Measurements from ENCODE around the gene LCLAT1.

The LCLAT1 gene

GRCh38 chr2:30424231-30424630, 22.8 kb upstream of the LCLAT1 start:
- DNase-seq: no peak

DNA sequence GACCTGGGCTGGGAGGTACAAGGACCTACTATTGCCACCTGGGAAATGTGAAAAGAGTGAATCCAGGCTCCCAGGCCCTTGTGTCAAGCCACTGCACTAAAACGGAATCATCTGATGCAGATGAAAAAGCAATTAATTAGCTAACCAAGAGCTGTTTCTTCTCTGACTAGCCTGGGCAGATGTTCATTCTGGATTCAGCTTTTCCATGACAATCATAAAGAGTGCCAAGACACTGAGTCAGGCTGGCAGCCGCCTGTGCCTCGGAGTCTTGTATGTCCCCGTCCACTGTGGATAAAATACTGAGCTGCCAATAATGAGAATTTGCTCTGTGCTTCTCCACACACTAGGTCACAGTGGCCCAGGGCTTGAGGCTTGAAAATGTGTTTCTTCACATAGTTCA, 21.7 kb upstream of the LCLAT1 start:
- no peak for DNase-seq

DNA sequence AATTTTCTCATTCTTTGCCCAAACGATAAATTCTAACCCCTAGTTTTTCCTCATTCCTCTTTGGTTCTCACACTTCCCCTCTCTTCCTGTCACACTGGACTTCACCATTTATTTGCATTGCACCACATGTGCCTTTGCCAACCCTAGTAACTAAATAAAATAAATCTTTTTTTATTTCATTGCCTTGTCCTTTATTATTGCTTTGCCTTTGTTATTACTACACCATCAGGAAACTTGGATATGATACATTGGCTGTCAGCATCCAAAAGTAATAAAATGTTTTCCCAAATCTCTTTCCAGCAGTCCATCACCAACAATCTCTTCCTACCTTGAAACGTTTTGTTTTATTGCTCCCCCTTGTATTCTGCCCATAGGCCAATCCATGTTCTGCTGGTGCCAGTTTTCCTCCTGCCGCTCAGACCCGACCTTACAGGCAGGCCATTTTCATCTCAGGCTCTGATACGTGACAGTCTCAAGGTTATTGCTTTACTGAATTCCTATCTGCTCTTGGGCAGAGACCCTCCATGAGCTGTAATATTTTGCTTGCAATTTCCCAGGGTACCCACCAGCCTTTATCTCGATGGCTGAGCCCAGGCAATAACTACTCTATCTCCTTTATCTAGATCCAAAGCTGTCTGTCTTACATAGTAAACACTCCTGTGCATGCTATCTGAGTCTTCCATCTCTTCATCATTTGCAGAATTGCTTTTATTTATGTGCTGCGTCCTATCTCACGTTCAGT, 19.3 kb upstream of the LCLAT1 start:
- no peak for DNase-seq

- DNase-seq: no peak
Observed at GRCh38 chr2:30428348-30428662, 18.7 kb upstream of the LCLAT1 start.

DNA sequence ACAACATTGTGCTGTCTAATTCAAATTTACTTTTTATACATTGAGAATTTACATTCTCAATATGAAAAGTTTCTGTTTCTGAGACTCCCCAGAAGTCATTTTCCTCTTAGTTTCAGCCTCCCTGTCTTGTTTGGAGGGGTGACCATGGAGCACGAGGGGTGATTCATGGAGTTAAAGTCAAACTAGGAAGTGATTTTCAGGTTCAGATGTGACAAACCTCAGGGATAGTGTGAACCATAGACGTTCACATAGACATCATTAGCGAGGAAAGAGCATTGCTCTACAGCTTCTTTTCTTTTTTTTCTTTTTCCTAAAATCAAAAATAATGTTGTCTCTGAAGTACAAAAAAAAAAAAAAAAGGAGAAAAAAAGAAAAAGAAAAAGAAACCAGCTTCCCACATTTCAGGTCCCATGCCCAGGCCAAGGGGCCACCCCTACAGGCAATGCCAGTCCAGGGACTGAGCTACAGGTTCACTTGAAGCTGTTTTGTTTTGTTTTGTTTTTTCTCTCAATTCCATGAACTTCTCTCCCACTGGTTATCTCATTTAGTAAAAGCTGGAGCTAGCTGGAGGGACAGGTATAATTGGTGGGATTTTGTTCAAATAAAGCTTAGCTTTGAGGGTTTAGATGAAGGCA, 18.1 kb upstream of the LCLAT1 start:
- DNase-seq: no peak

DNA sequence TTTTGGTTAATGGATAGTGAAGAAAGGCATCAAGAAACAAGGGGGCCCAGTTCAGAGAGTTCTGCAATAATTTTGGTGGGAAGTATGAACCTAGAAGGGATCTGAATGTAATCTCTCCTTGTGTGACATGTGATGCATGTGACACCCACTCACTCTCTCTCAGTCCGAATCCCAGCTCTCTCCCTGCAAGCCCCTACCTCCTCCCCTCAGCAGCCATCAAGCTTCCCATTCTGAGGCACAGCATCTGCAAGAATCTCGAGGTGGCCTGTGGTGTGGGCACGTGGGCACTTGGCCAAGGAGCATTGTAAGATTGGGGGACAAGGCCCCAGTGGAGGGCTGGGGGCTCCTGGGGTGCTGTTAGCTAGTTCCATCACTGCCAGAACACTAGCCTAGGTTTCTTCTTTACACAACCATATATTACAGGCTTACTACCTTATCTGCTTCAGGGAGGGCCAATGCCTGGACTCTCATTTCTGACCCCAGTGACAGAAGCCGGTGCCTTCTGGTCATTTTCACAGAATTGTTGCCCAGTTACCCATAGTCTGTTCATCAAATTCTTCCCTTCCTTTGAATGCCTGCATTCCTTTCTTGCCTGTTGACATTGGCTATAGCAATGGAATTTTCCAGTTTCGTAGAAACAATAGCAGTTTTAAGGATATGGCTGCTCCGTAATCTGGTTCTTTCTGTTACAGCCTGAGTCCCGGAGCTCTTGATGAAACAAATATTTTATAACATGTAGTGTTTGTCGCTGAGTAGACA, 13.3 kb upstream of the LCLAT1 start:
- DNase-seq: no peak

DNA sequence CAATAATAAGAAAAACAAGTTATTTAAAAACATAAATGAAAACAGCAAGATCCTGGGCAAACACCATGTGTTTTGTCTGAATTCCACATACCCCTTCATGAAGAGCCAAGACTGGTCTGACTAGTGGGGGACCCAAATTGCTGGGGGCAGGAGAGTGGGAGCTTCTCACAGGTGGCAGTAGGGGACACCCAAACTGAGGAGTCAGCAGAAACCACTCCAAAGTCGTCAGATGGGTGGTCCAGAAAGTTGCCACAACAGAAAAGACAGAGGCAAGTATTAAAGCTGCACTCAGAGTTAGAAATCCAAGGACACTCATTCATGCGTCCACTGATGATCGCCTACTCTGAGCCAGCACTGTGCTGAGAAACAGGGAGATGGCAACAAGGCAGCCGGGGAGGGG, 12.3 kb upstream of the LCLAT1 start:
- DNase-seq: no peak

GRCh38 chr2:30436859-30437435, 10.1 kb upstream of the LCLAT1 start:
- no peak for DNase-seq

DNA sequence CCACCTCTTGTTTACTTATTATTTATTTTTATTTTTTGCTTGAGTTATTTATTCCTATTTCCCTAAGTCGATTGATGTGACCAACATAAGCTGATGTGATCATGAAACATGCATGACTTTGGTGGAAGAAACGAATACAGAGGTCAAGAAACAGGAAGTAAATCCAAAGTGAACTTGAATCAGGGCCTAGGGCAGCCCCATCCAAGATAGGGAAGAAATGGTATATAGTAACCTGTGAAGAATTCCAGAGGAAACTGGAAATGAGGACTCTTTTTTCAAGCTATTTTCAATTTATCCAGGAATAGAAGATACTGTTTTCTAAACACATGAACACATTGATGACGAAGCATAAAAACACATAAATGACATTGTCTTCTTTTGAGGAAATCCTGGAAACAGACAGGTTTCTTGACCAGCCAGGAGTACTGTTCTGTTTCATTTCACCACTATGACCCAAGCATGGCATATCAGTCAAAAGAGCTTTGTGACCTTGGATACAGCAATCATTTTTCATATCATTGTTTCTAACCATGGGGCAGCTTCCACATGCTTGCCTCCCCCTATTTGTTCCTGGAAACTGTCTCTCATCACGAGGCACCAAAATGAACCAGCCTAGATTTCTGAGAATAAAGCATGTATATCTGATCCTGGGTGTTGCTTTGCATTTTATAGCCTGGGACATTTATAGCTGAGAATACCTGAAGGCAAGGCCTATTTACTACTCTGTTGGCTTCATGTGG, 9.1 kb upstream of the LCLAT1 start:
- no peak for DNase-seq

DNA sequence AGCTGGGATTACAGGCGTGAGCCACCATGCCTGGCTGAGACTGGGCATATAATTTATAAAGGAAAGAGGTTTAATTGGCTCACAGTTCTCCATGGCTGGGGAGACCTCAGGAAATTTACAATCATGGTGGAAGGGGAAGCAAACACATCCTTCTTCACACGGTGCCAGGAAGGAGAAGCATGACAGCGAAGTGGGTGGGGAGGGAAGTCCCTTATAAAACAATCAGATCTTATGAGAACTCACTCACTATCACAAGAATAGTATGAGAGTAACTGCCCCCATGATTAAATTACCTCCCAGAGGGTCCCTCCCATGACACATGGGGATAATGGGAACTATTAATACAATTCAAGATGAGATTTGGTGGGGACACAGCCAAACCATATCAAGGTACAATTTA, 7.8 kb upstream of the LCLAT1 start:
- no peak for DNase-seq

DNA sequence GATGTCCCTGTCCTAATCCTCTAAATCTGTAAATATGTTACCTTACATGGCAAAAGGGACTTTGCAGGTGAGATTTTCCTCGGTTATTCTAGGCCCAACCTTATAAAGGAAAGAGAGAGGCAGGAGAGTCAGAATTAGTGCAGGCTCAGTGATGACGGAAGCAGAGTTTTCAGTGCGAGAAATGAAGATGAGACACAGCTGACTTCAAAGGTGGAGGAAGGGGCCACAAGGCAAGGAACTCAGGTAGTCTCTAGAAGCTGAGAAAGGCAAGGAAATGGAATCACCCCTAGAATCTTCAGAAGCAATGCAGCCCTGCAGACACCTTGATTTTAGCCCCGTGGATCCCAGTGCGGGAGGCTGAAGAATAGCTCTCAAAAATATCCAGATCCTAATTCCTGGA, 7.2 kb upstream of the LCLAT1 start:
- DNase-seq: no peak

- DNase-seq: no peak
Observed at GRCh38 chr2:30441023-30441422, 6.0 kb upstream of the LCLAT1 start.

DNA sequence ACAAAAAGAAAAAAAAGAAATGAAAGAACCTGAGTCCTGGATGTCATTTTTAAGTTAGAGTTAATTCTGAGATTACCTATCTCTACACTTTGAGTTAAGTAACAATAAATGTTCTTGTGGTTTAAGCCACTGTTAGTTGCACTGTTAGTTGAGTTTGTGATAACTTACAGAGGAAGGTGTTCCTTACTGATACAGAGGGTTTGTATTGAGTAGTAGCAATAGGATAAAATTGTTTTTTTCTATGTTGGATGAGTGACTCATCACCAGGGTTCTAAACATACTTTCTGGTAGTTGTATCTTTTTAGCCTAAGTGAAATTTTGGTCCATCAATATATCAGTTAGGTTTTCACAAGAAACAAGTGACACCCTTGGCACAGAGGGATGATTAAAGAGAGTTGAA, 4.0 kb upstream of the LCLAT1 start:
- DNase-seq: no peak

DNA sequence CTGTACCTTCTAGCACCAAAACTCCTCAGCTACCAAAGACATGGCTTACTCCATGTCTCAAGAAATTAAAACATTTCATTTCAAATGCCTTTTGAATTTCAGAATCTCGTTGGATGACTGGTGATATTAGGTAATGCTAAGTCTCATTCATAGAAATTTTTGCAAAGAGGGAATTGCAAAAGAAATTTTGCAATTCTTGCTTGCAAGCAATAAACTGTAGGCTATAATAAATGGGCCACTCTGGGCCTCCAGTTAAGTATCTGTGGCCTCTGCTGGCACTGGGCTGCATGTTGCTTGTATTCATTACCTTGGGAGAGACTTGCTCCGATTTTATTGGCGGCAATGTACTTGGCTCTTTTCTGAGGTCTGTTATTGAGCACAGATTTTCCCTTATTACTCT, 2.8 kb upstream of the LCLAT1 start:
- DNase-seq: no peak

GRCh38 chr2:30445266-30445821, 1.7 kb upstream of the LCLAT1 start:
- no peak for DNase-seq

DNA sequence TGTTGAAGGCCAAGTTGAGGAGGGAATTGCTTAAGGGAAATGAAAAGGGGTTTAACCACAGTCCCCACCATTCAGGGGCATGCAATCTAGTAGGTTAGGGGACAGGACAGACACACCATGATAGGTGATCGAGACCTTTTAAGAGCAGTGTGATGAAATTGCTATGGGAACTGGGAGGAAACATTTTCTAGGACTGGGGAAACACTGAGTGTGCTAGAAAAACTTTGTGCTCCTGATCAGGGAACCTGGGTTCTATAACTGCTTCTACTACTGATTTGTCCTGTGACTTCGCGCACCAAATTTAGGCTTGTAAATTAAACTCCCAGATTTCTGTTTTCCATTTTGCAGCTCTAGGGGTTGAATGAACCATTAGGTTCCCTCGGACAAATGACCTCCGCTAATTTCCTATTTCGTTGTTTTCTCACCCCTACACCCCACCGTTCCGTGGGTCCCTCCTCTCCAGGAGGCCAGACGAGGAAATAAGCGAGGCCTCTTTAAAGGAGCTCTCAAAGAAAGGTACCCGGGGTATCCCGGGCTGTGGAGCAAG, 371 bp upstream of the LCLAT1 start:
- DNase-seq: no peak

GRCh38 chr2:30448308-30448707, 1.3 kb downstream of the LCLAT1 start:
- no peak for DNase-seq

- no peak for DNase-seq
Observed at GRCh38 chr2:30448866-30449265, 1.8 kb downstream of the LCLAT1 start.

- DNase-seq: no peak
Observed at GRCh38 chr2:30450025-30450424, 3.0 kb downstream of the LCLAT1 start.

DNA sequence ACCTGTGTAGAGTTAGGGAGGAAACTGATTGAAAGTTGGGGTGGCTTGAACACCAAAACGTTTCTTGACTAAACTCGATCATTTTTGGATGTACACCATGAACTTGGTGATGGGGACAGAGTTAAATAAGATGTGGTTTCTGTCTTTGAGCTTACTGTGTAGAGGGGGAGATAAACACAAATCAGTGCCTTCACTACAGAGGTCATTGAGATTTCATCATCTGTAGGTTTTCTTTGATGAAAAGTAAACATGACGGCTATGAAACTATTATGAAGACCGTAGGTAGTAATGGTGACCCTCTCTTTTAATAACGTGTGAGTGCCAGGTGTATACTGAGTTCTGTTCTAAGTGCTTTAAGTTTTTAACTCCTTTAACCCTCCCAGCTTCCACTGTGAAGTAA, 6.5 kb downstream of the LCLAT1 start:
- DNase-seq: no peak

- DNase-seq: no peak
Observed at GRCh38 chr2:30454571-30454970, 7.5 kb downstream of the LCLAT1 start.

GRCh38 chr2:30455114-30455738, 8.2 kb downstream of the LCLAT1 start:
- no peak for DNase-seq
